Measurements from ENCODE around the gene TCEAL9. TPM values are rescaled to one million over a fixed set of nuclear protein-coding genes. Genes with fewer than 3 reads are reported as not detected.

TCEAL9 gene
- total RNA-seq, 2 donors from 2014 or later = 97.6 to 125 TPM

DNA sequence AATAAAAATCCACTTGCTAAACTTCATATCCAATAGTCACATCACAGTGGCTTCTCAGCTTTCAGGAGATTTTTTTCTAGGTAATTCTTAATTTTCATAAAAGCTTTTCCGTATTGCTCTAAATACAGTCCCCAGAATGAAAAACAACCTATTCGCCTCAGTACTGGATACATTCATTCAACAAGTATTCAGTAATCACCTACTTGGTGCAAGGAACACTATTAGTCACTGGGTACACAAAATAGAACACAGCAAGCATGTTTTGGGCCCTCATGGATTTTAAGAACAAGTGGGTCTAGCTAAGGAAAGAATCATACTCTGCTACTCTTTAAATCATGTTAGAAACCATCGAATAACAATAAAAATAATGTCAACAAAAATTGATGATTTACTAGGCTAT lies 17.3 kb downstream of the TCEAL9 start:
- TF ChIP-seq CTCF (conservative IDR thresholded peaks at IDR 0.05) = no peak
- H3K4me3 Mint-ChIP-seq = no peak overlapping the region
- H3K9me3 Mint-ChIP-seq = peaks cover 12% of the 10 kb centered on the region
- H3K9me3 ChIP-seq (ENCODE audit: control insufficient read depth, low read length) = no peaks in the 10 kb centered on the region
- peaks cover 22% of the 10 kb centered on the region for H3K4me1 Mint-ChIP-seq
- H3K36me3 ChIP-seq (ENCODE audit: control insufficient read depth, insufficient read depth, low read length) = peaks cover 15% of the 10 kb centered on the region
- H3K27ac Mint-ChIP-seq = no peak overlapping the region
- no peak overlapping the region for H3K9ac ChIP-seq (ENCODE audit: extremely low read depth, low read length, poor library complexity, severe bottlenecking)
- H3K27me3 Mint-ChIP-seq (ENCODE audit: insufficient read depth) = no peaks in the 10 kb centered on the region
- H3K27me3 ChIP-seq (ENCODE audit: control insufficient read depth, insufficient read depth, low read length, poor library complexity, severe bottlenecking) = no peaks in the 10 kb centered on the region
- no peak for DNase-seq
- no peaks in the 10 kb centered on the region for H3K4me1 ChIP-seq (ENCODE audit: control insufficient read depth, insufficient read depth, low read length)
- H3K27ac ChIP-seq (ENCODE audit: low read depth, low read length) = no peak overlapping the region
- WGBS, 2 experiments (ENCODE audit: insufficient coverage in 1 of 2, insufficient read length in 1 of 2) = 97% methylated on average over 2 of the region's 3 CpGs; no CpG with 5 or more reads in 1 of the 2 experiments
- H3K36me3 Mint-ChIP-seq (ENCODE audit: low read depth) = peaks cover 10% of the 10 kb centered on the region
- H3K4me3 ChIP-seq (ENCODE audit: low read length) = no peak overlapping the region

GRCh38 chrX:103376118-103376978 lies 20.0 kb downstream of the TCEAL9 start, which contains the start of gene BEX3:
BEX3 (plus strand) TSS chrX:103376538; CDS start chrX:103377522, 984 bp downstream.
- Mint-ChIP-seq H3K36me3 (ENCODE audit: low read depth) (peaks cover 25% of the 10 kb centered on the region), H3K4me1 (peaks cover 23% of the 10 kb centered on the region), H3K27ac (peak within 1 kb of the TSS; percentile 98), H3K4me3 (peak within 1 kb of the TSS; percentile 73), H3K27me3 (ENCODE audit: insufficient read depth) (no peaks in the 10 kb centered on the region), H3K9me3 (peaks cover 13% of the 10 kb centered on the region)
- peak; percentile 94 for DNase-seq
- Histone ChIP-seq H3K27ac (ENCODE audit: low read depth, low read length) (peak within 1 kb of the TSS; percentile 80), H3K9ac (ENCODE audit: extremely low read depth, low read length, poor library complexity, severe bottlenecking) (peak within 1 kb of the TSS; percentile 83), H3K4me1 (ENCODE audit: control insufficient read depth, insufficient read depth, low read length) (no peaks in the 10 kb centered on the region), H3K27me3 (ENCODE audit: control insufficient read depth, insufficient read depth, low read length, poor library complexity, severe bottlenecking) (no peaks in the 10 kb centered on the region), H3K36me3 (ENCODE audit: control insufficient read depth, insufficient read depth, low read length) (peaks cover 25% of the 10 kb centered on the region), H3K4me3 (ENCODE audit: low read length) (peak within 1 kb of the TSS; percentile 88), H3K9me3 (ENCODE audit: control insufficient read depth, low read length) (no peaks in the 10 kb centered on the region)
- WGBS, 2 experiments (ENCODE audit: insufficient coverage in 1 of 2, insufficient read length in 1 of 2) = 3% methylated on average over 39 of the region's 62 CpGs; no CpG with 5 or more reads in 1 of the 2 experiments
- TF ChIP-seq CTCF (conservative IDR thresholded peaks at IDR 0.05) = peak; percentile 10

GRCh38 chrX:103376979-103377324 lies 20.6 kb downstream of the TCEAL9 start:
- Histone ChIP-seq H3K9ac (ENCODE audit: extremely low read depth, low read length, poor library complexity, severe bottlenecking) (peak overlapping the region; percentile 77), H3K36me3 (ENCODE audit: control insufficient read depth, insufficient read depth, low read length) (peaks cover 25% of the 10 kb centered on the region), H3K9me3 (ENCODE audit: control insufficient read depth, low read length) (no peaks in the 10 kb centered on the region), H3K4me1 (ENCODE audit: control insufficient read depth, insufficient read depth, low read length) (no peaks in the 10 kb centered on the region), H3K27me3 (ENCODE audit: control insufficient read depth, insufficient read depth, low read length, poor library complexity, severe bottlenecking) (no peaks in the 10 kb centered on the region), H3K4me3 (ENCODE audit: low read length) (peak overlapping the region; percentile 88), H3K27ac (ENCODE audit: low read depth, low read length) (peak overlapping the region; percentile 66)
- DNase-seq = peak; percentile 81
- H3K27me3 Mint-ChIP-seq (ENCODE audit: insufficient read depth) = no peaks in the 10 kb centered on the region
- 0 to 6% methylated on average over 1 to 2 of the region's 19 CpGs for WGBS, 2 experiments (ENCODE audit: insufficient coverage in 1 of 2, insufficient read length in 1 of 2)
- H3K4me3 Mint-ChIP-seq = peak overlapping the region; percentile 73
- peaks cover 26% of the 10 kb centered on the region for H3K36me3 Mint-ChIP-seq (ENCODE audit: low read depth)
- TF ChIP-seq CTCF (conservative IDR thresholded peaks at IDR 0.05) = no peak
- peaks cover 12% of the 10 kb centered on the region for H3K9me3 Mint-ChIP-seq
- H3K27ac Mint-ChIP-seq = peak overlapping the region; percentile 94
- peaks cover 23% of the 10 kb centered on the region for H3K4me1 Mint-ChIP-seq

Data from endodermal cell (in vitro differentiated cells).